A204.1 (cell line): ENCODE measurements around the gene GRM8.
"Not testable (repeated sequence)": the region's sequence is repeated elsewhere in the genome, so short reads cannot be mapped to it uniquely, and the experiment has no call there.

Experiments
- FAIRE-seq: peaks from 2 replicates; lab custom pipeline; 2012; peaks lifted over from hg19 to GRCh38; lab: Jason Lieb, UNC

Gene GRM8

GRCh38 chr7:127029823-127030222 is 222.9 kb downstream of the GRM8 start:
- FAIRE-seq: no peak

GRCh38 chr7:127021857-127022256 is 230.9 kb downstream of the GRM8 start:
- no peak for FAIRE-seq

GRCh38 chr7:127021019-127021738 is 231.6 kb downstream of the GRM8 start:
- FAIRE-seq: no peak

GRCh38 chr7:127018889-127019288 is 233.9 kb downstream of the GRM8 start:
- no peak for FAIRE-seq

- no peak for FAIRE-seq
These were observed 235.5 kb downstream of the GRM8 start for GRCh38 chr7:127017196-127017595.

- FAIRE-seq: no peak
These were observed 252.0 kb downstream of the GRM8 start for GRCh38 chr7:127000725-127001124.

- peak; percentile 3 for FAIRE-seq
These were observed 256.1 kb downstream of the GRM8 start for GRCh38 chr7:126996659-126997058.

GRCh38 chr7:126993626-126994213 is 259.0 kb downstream of the GRM8 start:
- no peak for FAIRE-seq

GRCh38 chr7:126988022-126988421 is 264.7 kb downstream of the GRM8 start:
- no peak for FAIRE-seq

DNA sequence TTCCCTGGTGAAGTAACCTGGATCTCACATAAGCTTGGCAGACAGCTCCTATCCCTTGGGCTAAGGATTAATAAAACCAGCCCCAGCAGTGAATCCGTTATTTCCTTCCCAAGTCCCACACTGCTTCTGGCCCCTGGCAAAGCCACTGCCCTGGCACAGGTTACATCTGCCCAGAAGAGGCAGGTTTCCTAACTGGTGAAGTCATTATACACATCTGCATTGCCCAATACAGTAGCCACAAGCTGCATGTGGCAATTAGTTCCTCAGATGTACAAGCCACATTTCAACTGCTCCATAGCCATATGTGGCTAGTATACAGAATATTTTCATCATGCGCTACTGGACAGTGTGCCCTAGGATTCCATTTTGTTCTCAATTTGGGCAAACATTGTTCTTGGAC is 273.0 kb downstream of the GRM8 start:
- FAIRE-seq: no peak

- FAIRE-seq: no peak
These were observed 273.9 kb downstream of the GRM8 start for GRCh38 chr7:126978865-126979264.

- FAIRE-seq: no peak
These were observed 279.7 kb downstream of the GRM8 start for GRCh38 chr7:126973066-126973465.

DNA sequence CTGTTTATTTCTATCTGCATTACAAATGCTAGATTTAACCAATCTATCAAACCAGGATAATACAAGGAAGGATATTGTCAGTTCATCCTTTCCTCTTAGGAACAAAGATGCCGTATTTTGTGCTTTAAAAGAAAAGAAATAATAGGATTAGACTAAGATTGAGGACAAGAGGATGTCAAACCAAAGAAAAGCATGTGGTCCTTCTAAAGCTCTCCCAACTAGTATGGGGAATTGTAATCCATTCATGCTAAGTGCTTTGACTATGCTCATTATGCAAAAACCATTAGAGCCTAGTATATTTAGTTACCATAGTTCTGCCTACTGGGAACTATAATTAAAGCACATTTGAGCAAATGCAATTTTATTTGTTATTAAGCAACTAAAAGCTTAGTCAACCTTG is 280.2 kb downstream of the GRM8 start:
- FAIRE-seq: no peak

DNA sequence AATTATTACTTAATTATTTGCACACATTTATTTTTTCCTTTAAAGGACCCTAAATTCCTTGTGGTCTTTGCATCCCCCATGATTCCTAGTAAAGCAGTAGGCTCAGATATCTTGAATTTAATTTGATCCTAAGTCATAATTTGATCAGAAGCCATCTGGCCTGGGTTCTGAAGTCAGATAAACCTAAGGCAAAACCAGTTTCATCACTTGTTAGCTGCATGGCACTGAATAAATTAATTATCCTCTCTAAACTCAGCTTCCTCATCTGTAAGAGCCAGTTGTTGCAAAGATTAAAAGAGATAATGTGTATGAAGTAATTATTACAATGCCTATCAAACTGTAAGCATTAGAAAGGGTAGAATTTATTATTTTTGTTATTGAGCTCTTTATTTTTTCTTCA is 293.1 kb downstream of the GRM8 start:
- FAIRE-seq: no peak

- no peak for FAIRE-seq
These were observed 294.4 kb downstream of the GRM8 start for GRCh38 chr7:126958367-126958766.

DNA sequence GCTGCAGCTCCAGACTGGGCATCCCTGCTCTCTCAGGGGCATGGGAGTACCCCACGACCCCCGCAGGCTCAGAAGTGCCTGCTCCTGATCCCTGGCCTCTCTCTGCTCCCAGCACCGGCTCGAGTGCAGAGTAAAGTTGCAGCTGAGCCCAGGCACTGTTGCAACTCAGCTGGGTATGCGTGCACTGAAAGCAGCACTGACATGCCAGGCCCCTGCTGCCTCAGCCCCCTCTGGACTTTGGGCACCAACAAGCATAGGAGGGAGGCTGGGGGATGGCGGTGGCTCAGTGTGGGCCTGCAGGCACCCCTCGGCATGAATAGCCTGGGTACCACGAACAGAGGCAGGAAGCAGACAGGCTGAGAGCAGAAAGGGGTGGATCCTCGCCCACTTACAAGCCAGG is 295.3 kb downstream of the GRM8 start:
- FAIRE-seq: no peak

- FAIRE-seq: no peak
These were observed 299.3 kb downstream of the GRM8 start for GRCh38 chr7:126953461-126953860.

- no peak for FAIRE-seq
These were observed 304.1 kb downstream of the GRM8 start for GRCh38 chr7:126948664-126949063.

DNA sequence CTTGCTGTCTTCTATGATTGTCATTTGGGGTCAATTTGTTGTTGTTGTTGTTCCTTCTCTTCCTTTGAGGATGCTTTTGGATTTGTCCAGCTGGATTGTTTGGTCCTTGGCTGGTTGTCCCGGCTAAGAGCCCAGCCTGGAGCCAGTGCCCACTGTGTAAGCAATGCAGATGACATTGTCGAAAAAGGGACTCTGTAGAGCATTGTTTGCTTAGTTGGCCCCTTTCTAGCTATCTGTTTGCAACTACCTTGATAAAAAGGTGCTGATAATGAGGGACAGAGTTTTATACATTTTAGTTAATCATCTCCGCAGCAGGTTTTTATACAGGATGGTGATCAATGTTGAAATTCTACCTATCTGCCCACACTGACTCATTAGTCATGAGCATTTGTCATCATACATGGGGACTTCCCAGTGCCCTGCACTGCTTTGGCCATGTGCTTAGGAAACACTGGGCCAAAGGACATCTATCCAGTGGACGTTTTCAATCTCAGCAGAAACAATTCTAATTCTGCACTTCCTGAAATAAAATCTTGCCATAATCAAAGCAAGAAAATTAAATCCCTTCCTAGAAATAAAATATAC is 311.9 kb downstream of the GRM8 start:
- no peak for FAIRE-seq

DNA sequence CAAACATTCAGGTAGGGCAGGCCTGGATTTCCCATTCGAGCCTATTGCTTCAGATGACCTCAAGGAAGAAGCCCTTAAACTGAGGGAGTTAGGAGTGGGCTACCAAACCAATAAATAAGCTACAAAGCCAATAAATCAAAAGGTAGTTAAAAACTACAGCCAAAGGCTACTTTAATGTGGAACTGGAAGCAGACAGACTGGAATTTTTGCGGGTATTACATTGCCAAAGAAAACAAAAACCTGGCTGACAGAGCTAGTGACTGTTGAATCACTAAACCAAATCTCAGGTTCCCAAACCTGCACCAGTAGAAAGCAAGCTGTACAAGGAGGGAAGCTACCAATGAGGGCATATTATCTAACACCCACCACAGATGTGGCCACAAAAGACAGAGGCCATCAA is 315.6 kb downstream of the GRM8 start:
- no peak for FAIRE-seq

- FAIRE-seq: no peak
These were observed 321.2 kb downstream of the GRM8 start for GRCh38 chr7:126931581-126931980.

GRCh38 chr7:126930166-126930565 is 322.6 kb downstream of the GRM8 start:
- no peak for FAIRE-seq

GRCh38 chr7:126924477-126924876 is 328.3 kb downstream of the GRM8 start:
- no peak for FAIRE-seq

GRCh38 chr7:126911627-126912026 is 341.1 kb downstream of the GRM8 start:
- not testable (repeated sequence) for FAIRE-seq
